Activated naive CD4-positive, alpha-beta T cell treated with anti-CD3 and anti-CD28 coated beads for 36 hours (primary cell): ENCODE results near the gene ZBTB16. TPM values are rescaled to one million over a fixed set of nuclear protein-coding genes. Genes with fewer than 3 reads are reported as not detected.

Experiments
- CTCF ChIA-PET: fragments of 350-600 bp; sonication (Branson Sonifier 250); formaldehyde crosslinking; loops from one replicate; lab custom pipeline; 2021; ENCODE audit warnings: antibody characterized with exemption; lab: Charles Lee
- DNase-seq: peaks from one replicate; pipeline ENCODE4 v3.0.0-alpha.2; 2020
- H3K27ac Mint-ChIP-seq: one replicate; pipeline ENCODE4 v1.8.0; 2021; ENCODE audit warnings: mild to moderate bottlenecking, mixed read lengths
- H3K27me3 Mint-ChIP-seq: one replicate; pipeline ENCODE4 v1.8.0; 2021; ENCODE audit warnings: low read depth, mixed read lengths
- H3K36me3 Mint-ChIP-seq: one replicate; pipeline ENCODE4 v1.8.0; 2021; ENCODE audit warnings: low read depth, mixed read lengths
- H3K4me1 Mint-ChIP-seq: one replicate; pipeline ENCODE4 v1.8.0; 2021; ENCODE audit warnings: low read depth, mixed read lengths
- H3K4me3 Mint-ChIP-seq: one replicate; pipeline ENCODE4 v1.8.0; 2021; ENCODE audit warnings: mild to moderate bottlenecking, moderate library complexity, mixed read lengths
- H3K9me3 Mint-ChIP-seq: one replicate; pipeline ENCODE4 v1.8.0; 2021; ENCODE audit warnings: mixed read lengths
- intact Hi-C: fragments of 100-400 bp; cut with micrococcal nuclease; formaldehyde crosslinking; loops from one replicate; pipeline ENCODE4 v1.15.1; 2023
- total RNA-seq, 2 experiments: library from RNA; stranded (reverse); gene quantifications; one replicate each; pipeline ENCODE4 v1.2.3, GENCODE V29; 2021

Gene ZBTB16
- total RNA-seq, 2 experiments from 2014 or later = 1.5 to 2.3 TPM

- intact Hi-C loops = no loop called here
- no peak overlapping the region for H3K27ac Mint-ChIP-seq
- DNase-seq = no peak
- H3K27me3 Mint-ChIP-seq = peaks cover 5% of the 10 kb centered on the region
- no peaks in the 10 kb centered on the region for H3K9me3 Mint-ChIP-seq
- H3K4me1 Mint-ChIP-seq = no peaks in the 10 kb centered on the region
- H3K36me3 Mint-ChIP-seq = no peaks in the 10 kb centered on the region
- CTCF ChIA-PET = no interaction called here
- H3K4me3 Mint-ChIP-seq = no peak overlapping the region
Observed at GRCh38 chr11:114284021-114284420, 224.5 kb downstream of the ZBTB16 start.

- no peak for DNase-seq
- CTCF ChIA-PET = no interaction called here
- H3K27me3 Mint-ChIP-seq = peaks cover 1% of the 10 kb centered on the region
- intact Hi-C loops = no loop called here
- H3K36me3 Mint-ChIP-seq = no peaks in the 10 kb centered on the region
- no peak overlapping the region for H3K4me3 Mint-ChIP-seq
- no peaks in the 10 kb centered on the region for H3K4me1 Mint-ChIP-seq
- H3K27ac Mint-ChIP-seq = no peak overlapping the region
- no peaks in the 10 kb centered on the region for H3K9me3 Mint-ChIP-seq
Observed at GRCh38 chr11:114284914-114285313, 225.4 kb downstream of the ZBTB16 start.

GRCh38 chr11:114285599-114285998 lies 226.1 kb downstream of the ZBTB16 start:
- Mint-ChIP-seq H3K4me3 (no peak overlapping the region), H3K27ac (no peak overlapping the region), H3K9me3 (no peaks in the 10 kb centered on the region), H3K4me1 (no peaks in the 10 kb centered on the region), H3K36me3 (no peaks in the 10 kb centered on the region), H3K27me3 (no peaks in the 10 kb centered on the region)
- CTCF ChIA-PET = no interaction called here
- intact Hi-C loops = no loop called here
- DNase-seq = no peak

DNA sequence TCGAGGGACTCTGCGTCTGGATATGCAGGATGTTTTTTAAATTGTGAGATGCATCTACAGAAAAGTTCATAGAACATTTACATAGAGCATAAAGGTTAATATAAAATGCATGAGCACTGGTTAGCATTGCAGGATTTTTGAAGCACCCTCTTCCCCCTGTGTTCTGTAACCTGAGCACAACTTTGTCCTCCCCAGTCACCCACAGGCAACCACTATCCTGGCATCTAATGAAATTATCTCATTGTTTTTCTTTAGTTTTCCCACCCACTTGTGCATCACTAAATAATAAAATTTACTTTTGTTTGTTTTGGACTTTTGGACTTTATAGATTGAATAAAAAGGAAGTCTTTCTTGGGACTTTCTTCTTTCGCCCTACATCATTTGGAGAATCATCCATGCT lies 226.7 kb downstream of the ZBTB16 start:
- Mint-ChIP-seq H3K27ac (no peak overlapping the region), H3K27me3 (no peaks in the 10 kb centered on the region), H3K4me3 (no peak overlapping the region), H3K36me3 (no peaks in the 10 kb centered on the region), H3K4me1 (no peaks in the 10 kb centered on the region), H3K9me3 (no peaks in the 10 kb centered on the region)
- DNase-seq = no peak
- CTCF ChIA-PET = no interaction called here
- intact Hi-C loops = no loop called here

- Mint-ChIP-seq H3K27ac (no peak overlapping the region), H3K4me3 (no peak overlapping the region), H3K4me1 (no peaks in the 10 kb centered on the region), H3K9me3 (no peaks in the 10 kb centered on the region), H3K27me3 (no peaks in the 10 kb centered on the region), H3K36me3 (no peaks in the 10 kb centered on the region)
- DNase-seq = no peak
- CTCF ChIA-PET = interaction anchor here (0.6 kb wide), 1 partner anchor 8 kb away, joined by 3 read pairs; no protein-coding TSS in a partner anchor
- intact Hi-C loops = no loop called here
Observed at GRCh38 chr11:114287154-114287553, 227.6 kb downstream of the ZBTB16 start.

- Mint-ChIP-seq H3K9me3 (no peaks in the 10 kb centered on the region), H3K4me3 (no peak overlapping the region), H3K4me1 (no peaks in the 10 kb centered on the region), H3K36me3 (no peaks in the 10 kb centered on the region), H3K27ac (no peak overlapping the region), H3K27me3 (no peaks in the 10 kb centered on the region)
- intact Hi-C loops = no loop called here
- DNase-seq = no peak
- CTCF ChIA-PET = interaction anchor here (0.6 to 1.5 kb wide), 4 partner anchors 17 to 1906 kb away, joined by 3 to 6 read pairs (median 4); no protein-coding TSS in a partner anchor
Observed at GRCh38 chr11:114288136-114288535, 228.6 kb downstream of the ZBTB16 start.

DNA sequence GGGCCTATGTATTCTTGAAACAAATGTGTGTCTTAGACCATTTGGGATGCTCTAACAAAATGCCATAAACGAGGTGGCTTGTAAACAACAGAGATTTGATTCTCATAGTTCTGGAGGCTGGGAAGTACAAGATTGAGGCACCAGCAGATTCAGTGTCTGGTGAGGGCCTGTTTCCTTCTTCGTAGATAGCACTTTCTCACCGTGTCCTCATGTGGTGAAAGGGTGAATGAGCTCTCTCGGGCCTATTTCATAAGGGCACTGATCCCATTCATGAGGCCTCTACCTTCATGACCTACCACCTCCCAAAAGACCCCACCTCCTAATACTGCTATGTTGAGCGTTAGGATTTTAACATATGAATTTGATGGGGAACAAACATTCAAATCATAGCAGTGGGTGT lies 230.3 kb downstream of the ZBTB16 start:
- H3K27me3 Mint-ChIP-seq = no peaks in the 10 kb centered on the region
- H3K9me3 Mint-ChIP-seq = no peaks in the 10 kb centered on the region
- H3K36me3 Mint-ChIP-seq = no peaks in the 10 kb centered on the region
- intact Hi-C loops = no loop called here
- no peak overlapping the region for H3K4me3 Mint-ChIP-seq
- CTCF ChIA-PET = no interaction called here
- no peaks in the 10 kb centered on the region for H3K4me1 Mint-ChIP-seq
- no peak for DNase-seq
- H3K27ac Mint-ChIP-seq = no peak overlapping the region

DNA sequence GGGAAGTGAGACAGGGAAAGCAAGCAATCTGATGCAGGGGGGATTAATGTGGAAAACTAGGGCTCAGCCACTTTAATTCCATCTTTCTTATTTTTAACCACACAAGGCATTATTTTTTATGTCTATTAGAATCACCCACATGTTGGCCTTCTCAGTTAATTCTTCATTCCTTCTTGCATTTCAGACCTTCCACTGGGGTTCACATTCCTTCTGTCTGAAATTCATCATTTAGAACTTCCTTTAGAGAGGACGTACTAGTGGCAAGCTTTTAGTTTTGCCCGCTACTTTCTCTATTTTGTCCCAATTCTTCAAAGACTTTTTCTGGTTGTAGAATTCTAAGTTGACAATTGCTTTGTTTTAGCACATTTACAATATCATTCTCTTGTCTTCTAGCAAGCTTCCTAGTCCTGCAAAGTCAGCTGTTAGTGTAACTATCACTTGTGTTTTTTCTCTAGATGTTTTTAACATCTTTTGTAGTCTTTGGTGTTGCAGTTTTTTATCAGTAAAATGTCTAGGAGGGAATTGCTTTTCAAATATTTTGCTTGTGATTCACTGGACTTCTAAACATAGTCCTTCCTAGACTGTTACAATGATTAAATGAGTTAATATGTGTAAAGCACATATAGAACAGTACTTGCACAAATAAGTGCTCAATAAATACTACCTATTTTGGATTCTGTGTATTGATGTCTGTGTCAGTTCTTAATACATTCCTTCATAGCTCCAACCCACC lies 231.2 kb downstream of the ZBTB16 start:
- Mint-ChIP-seq H3K27me3 (no peaks in the 10 kb centered on the region), H3K9me3 (no peaks in the 10 kb centered on the region), H3K27ac (no peak overlapping the region), H3K4me3 (no peak overlapping the region), H3K36me3 (no peaks in the 10 kb centered on the region), H3K4me1 (no peaks in the 10 kb centered on the region)
- intact Hi-C loops = no loop called here
- CTCF ChIA-PET = interaction anchor here (0.7 to 1.1 kb wide), 2 partner anchors 16 to 394 kb away, joined by 3 read pairs; no protein-coding TSS in a partner anchor
- DNase-seq = no peak

- Mint-ChIP-seq H3K36me3 (no peaks in the 10 kb centered on the region), H3K27me3 (no peaks in the 10 kb centered on the region), H3K9me3 (no peaks in the 10 kb centered on the region), H3K4me3 (no peak overlapping the region), H3K27ac (no peak overlapping the region), H3K4me1 (no peaks in the 10 kb centered on the region)
- CTCF ChIA-PET = interaction anchor here (0.7 to 1.1 kb wide), 3 partner anchors 10 to 395 kb away, joined by 3 read pairs; no protein-coding TSS in a partner anchor
- intact Hi-C loops = no loop called here
- DNase-seq = no peak
Observed at GRCh38 chr11:114291381-114291780, 231.9 kb downstream of the ZBTB16 start.

GRCh38 chr11:114291842-114292680 lies 232.6 kb downstream of the ZBTB16 start:
- no peak overlapping the region for H3K27ac Mint-ChIP-seq
- no peaks in the 10 kb centered on the region for H3K4me1 Mint-ChIP-seq
- no peaks in the 10 kb centered on the region for H3K27me3 Mint-ChIP-seq
- no peak for DNase-seq
- intact Hi-C loops = no loop called here
- no peaks in the 10 kb centered on the region for H3K36me3 Mint-ChIP-seq
- no peaks in the 10 kb centered on the region for H3K9me3 Mint-ChIP-seq
- peak overlapping the region; percentile 1 for H3K4me3 Mint-ChIP-seq
- CTCF ChIA-PET = interaction anchor here (0.8 kb wide), 1 partner anchor 11 kb away, joined by 3 read pairs; no protein-coding TSS in a partner anchor

GRCh38 chr11:114293201-114293711 lies 233.7 kb downstream of the ZBTB16 start:
- Mint-ChIP-seq H3K9me3 (no peaks in the 10 kb centered on the region), H3K27me3 (no peaks in the 10 kb centered on the region)
- CTCF ChIA-PET = no interaction called here

More at GRCh38 chr11:114293201-114293711, 233.7 kb downstream of the ZBTB16 start:
- intact Hi-C loops = no loop called here
- Mint-ChIP-seq H3K36me3 (no peaks in the 10 kb centered on the region), H3K4me3 (no peak overlapping the region), H3K4me1 (no peaks in the 10 kb centered on the region), H3K27ac (no peak overlapping the region)
- DNase-seq = no peak
